ENCODE data around the gene SIRT7.

GRCh38 chr17:81885869-81886548 lies 32.0 kb downstream of the SIRT7 start:
- TF ChIP-seq CTCF (IDR thresholded peaks at IDR 0.05) (no peak), POLR2A (IDR thresholded peaks at IDR 0.05) (no peak)

All from transverse colon (tissue), 3 donors.